SK-MEL-5 (cell line): ENCODE results near the gene ESPNL. TPM values are rescaled to one million over a fixed set of nuclear protein-coding genes. Genes with fewer than 3 reads are reported as not detected.

Experiments used
- DNase-seq: peaks from one replicate; pipeline ENCODE4 v3.0.0-alpha.2; 2016; ENCODE audit warnings: low read depth, low spot score
- in situ Hi-C: cut with HindIII; loops from 2 replicates; pipeline ENCODE4 v1.10.0; 2016; ENCODE audit warnings: low sequenced_read_pairs, high pct_unique_total_duplicates, low pct_unique_long_range_greater_than_20kb
- total RNA-seq: library from RNA; depleted of rRNA; stranded (reverse); fragments of >200 nt; shearing (Covaris generic); gene quantifications from 2 replicates; pipeline ENCODE4 v1.2.3, GENCODE V29; 2014

The ESPNL gene
- total RNA-seq, 1 experiment from 2014 or later: 0.29 TPM

DNA sequence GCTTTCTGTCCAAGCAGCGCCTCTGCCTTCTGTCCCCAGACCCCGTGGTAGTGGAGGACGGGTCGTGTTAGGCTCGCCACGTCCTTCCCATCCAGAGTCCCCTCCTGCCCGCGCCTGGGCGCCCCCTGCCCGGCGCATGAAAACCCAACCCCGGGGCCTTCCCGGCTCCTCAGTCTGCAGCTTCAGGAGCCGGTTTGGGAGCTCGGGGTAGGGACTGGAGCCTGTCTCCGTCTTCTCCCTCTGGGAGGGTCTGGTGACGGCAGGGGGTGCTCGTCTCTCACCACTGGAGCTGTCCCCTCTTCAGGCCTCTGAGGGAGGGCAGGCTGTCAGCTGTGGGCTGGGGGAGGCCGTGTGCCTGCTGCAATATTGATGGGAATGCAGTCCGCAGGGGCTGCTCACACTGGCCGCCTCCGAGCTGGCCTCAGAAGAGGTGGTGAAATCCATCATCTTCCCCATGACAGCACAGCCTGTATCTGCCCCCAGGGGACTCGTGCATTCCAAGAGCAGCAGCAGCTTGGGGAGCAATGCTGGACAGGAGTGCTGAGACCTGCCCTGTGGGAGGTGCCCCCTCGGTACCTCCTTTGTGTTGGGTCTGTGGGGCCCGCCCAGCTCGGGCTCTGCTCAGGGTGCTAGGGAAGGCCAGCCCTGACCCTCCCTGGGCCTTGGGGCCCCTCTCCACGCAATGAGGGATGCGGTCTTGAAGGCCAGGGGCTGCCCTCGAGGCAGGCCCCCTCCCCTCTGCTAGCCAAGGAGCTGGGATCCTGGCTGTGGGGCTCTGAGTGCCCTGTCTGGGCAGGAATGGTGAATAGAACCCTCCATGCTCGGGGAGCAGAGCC, 20.5 kb downstream of the ESPNL start:
- no peak for DNase-seq
- in situ Hi-C loops: no loop called here

DNA sequence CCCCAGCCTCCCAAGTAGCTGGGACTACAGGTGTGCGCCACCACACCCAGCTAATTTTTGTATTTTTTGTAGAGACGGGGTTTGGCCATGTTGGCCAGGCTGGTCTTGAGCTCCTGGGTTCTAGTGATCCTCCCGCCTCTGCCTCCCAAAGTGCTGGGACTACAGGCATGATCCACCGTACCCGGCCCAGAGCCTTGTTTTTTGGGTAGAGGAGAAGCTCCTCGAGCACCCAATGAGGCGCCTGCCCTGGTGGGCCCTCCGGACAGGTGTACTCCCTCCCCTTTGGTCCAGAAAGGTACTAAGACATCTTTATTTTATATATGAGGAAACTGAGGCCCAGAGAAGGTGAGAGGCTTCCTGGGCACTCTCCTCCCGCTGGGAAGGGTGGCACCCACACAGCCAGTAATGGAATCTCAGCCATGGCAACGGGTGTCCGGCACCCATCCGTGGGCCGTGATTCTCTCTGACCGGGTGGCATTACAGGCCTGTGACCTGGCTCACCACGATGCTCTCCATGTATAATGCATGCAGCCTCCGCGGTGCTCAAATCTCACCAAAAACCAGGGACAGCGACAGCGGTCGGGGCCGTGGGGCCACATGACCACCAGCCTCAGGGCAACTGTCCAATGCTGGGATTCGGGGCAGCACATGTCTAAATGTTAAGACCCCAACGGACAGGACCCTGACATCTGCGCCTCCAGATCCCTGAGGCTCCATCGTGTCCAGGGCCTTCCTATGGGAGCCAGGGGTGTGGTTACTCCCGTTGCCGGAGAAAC, 21.6 kb downstream of the ESPNL start:
- DNase-seq: no peak
- in situ Hi-C loops: no loop called here

DNA sequence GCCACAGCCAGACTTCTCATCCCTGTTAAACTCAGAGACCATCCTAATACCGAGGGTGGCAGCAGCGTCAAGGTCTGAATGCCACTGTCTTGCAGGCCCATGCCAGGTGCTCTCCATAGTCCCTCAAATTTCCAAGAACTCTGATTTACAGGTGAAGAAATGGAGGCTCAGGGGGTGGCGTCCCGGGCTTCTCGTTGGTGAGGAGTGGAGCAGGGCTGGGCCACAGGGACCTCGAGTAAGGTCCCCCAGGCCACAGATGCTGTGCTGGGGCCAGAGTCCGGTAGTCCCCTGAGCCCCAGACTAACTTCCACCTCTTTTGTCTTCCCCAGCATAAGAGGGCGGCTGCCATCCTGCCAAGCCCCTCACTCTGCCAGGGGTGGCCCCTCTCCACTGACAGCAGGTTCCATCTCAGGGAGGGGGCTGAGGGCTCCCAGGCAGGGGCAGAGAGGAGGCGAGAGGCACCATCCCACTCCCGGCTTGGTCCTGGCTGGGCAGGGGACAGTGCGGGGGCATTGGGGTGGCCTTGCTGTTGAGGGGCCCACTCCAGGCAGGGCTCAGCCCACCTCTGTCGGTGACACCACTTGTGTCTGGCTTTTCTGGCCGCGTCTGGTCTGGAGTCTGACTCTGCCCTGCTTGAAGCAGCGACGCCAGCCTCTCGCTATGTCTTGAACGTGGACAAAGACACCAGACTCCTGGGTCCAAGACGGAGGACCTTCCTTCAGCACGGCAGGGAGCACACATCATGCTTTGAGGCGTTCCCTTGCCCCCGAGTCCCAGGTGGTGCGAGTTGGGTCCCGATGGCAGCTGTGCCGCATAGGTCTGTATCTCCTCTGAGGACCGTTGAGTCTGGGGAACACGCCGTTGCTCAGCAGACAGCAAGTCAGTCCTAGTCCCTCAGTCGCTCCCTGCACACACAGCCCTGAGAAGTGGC, 22.4 kb downstream of the ESPNL start:
- DNase-seq: no peak
- in situ Hi-C loops: no loop called here

GRCh38 chr2:238123218-238123971, 23.3 kb downstream of the ESPNL start:
- in situ Hi-C loops: no loop called here
- no peak for DNase-seq

DNA sequence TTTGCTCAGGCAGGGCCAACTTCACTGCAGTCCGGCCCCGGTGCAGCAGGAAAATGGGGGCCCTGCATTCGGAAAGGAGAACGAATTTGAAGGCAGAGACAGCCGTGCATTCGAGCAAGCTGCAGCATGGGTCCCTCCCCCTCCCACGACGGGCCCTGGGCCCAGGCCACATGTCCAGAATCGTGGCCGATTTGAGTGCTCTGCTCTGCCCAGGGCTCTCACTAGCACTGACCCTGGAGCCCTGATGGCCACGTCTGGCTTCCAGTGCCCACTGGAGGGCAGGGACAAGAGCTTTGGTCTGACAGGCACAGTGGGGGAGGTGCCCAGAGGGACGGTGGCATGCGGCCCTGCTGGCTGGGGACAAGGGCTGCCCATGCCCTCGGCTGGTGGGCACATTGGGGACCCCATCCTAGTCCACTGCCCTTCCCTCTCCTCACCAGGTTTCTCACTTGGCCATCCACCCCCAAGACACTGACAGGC, 23.9 kb downstream of the ESPNL start:
- DNase-seq: no peak
- in situ Hi-C loops: no loop called here

DNA sequence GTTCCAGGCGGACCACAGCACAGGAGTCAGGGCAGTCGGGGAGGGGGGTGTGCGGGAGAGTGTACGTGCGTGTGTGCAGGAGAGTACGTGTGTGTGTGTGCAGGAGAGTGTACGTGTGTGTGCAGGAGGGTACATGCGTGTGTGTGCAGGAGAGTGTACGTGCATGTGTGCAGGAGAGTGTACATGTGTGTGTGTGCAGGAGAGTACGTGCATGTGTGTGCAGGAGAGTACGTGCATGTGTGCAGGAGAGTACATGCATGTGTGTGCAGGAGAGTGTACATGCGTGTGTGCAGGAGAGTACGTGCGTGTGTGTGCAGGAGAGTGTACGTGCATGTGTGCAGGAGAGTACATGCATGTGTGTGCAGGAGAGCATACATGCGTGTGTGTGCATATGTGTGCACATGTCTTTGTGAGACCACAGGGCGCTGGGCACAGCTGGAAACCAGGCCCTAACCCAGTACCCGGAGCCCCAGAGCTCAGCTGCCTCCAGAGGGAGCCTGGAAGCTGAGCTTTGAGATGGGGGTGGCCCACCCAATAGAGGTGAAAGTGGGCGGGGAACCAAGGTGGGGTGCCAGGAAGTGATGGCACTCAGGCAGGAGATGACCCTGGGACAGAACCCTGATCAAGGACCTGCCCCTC, 24.5 kb downstream of the ESPNL start:
- no peak for DNase-seq
- in situ Hi-C loops: no loop called here

- in situ Hi-C loops: no loop called here
- DNase-seq: no peak
These were observed 25.2 kb downstream of the ESPNL start for GRCh38 chr2:238125127-238125885.

DNA sequence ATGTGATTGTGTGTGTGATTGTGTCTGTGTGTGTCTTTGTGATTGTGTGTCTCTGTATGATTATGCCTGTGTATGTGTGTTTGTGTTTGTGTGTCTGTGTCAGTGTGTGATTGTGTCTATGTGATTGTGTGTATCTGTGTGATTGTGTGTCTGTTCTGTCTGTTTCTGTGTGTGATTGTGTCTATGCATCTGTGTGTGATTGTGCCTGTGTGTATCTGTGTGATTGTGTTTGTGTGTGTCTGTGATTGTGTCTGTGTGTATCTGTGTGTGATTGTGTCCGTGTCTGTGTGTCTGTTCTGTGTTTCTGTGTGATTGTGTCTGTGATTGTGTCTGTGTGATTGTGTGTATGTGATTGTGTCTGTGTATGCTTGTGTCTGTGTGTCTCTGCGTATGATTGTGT, 26.2 kb downstream of the ESPNL start:
- in situ Hi-C loops: no loop called here
- no peak for DNase-seq

- DNase-seq: no peak
- in situ Hi-C loops: no loop called here
These were observed 26.6 kb downstream of the ESPNL start for GRCh38 chr2:238126775-238127164.

- in situ Hi-C loops: no loop called here
- DNase-seq: peak; percentile 15
These were observed 27.3 kb downstream of the ESPNL start for GRCh38 chr2:238127165-238128060.

DNA sequence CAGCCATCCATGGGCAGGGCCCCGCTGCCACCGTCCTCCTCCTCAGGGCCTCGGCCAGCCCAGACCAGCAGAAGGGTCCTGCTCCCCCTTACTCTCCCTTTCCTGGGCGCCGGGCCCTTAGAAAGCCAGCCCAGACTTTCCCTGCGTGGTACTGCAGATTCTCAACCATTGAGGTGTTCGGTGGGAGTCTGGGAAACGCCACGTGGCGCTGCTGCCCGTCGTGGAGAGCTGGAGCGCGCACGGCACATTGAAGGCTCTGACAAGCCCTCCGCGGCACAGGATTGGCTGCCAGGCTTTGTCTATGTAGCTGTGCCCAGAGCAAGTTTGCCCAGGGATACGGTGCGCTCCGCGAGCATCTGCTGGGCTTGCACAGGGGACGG, 27.9 kb downstream of the ESPNL start:
- DNase-seq: no peak
- in situ Hi-C loops: no loop called here

GRCh38 chr2:238128534-238129001, 28.4 kb downstream of the ESPNL start:
- DNase-seq: no peak
- in situ Hi-C loops: no loop called here

DNA sequence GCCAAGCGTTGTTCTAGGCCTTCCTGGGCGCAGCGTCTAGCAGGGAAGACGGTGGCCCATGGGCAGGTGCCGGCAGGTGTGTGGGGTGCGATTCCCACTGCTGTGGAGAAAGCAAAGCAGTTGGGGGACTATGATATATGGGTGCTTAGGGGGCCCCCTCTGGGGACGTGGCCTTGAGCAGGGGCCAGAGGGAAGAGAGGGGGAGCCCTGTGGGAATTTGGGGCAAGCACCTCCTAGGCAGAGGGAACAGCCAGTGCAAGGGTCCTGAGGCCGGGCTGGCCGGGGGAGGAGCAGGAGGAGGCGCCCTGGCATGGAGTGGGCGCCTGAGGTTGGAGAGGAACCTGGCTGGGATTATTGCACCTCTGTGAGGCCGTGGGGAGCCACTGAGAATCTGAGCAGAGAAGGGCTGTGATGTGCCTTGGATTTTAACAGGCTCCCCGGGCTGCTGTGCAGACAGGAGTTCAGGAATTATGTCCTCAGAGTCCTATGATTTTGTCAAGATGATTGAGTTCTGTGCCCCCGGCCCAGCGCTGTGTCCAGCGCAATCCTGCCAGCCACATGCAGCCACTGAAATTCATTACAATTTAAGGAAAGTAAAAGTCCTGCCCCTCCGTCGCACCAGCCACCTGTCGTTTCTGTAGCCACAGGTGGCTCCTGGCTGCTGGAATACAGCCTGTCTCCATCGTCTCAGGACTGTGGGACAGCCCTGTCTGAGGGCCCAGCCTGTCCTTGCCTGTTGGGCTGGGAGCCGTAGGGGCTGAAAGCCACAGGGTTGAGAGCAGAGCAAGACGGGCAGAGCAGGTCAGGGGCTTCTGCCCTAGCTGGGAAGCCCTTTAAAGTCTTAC, 29.2 kb downstream of the ESPNL start:
- in situ Hi-C loops: no loop called here
- no peak for DNase-seq

DNA sequence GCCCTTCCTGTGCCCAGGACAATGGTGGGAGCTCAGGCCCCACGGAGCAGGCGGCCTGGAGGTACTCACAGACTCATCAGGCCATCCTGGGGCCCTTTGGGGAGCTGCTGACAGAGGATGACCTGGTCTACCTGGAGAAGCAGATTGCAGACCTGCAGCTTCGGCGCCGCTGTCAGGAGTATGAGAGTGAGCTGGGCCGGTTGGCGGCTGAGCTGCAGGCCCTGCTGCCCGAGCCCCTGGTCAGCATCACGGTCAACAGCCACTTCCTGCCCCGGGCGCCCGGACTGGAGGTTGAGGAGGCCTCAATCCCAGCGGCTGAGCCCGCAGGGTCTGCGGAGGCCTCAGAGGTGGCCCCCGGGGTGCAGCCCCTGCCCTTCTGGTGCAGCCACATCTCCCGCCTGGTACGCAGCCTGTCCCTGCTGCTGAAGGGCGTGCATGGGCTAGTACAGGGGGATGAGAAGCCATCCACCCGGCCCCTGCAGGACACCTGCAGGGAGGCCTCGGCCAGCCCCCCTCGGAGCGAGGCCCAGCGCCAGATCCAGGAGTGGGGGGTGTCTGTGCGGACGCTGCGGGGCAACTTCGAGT, 30.1 kb downstream of the ESPNL start:
- in situ Hi-C loops: no loop called here
- no peak for DNase-seq
